ENCODE measurements around the gene CNOT1.

DNA sequence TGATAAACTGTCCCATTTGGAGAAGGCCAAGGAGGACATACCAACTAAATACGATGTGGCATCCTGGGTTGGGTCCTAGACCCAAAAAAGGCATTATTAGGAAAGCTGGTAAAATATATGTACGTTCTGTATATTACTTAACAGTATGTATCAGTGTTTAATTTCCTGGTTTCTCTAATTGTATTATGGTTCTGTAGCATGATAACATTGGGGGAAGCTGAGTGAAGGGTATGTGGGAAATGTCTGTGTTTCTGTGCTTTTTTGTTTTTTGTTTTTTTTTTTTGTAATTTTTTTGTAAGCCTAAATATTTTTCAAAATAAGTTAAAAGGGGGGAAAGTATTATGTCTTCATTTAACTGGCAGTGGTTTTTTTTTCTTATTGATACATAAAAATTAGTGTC is 151.2 kb downstream of the CNOT1 start:
- TF ChIP-seq EZH2 (optimal IDR thresholded peaks at IDR 0.05; ENCODE audit: low read depth, low read length) (no peak), EZH2phosphoT487 (IDR thresholded peaks at IDR 0.05; ENCODE audit: low read length) (no peak)
- TF ChIP-seq, protein P1, sequence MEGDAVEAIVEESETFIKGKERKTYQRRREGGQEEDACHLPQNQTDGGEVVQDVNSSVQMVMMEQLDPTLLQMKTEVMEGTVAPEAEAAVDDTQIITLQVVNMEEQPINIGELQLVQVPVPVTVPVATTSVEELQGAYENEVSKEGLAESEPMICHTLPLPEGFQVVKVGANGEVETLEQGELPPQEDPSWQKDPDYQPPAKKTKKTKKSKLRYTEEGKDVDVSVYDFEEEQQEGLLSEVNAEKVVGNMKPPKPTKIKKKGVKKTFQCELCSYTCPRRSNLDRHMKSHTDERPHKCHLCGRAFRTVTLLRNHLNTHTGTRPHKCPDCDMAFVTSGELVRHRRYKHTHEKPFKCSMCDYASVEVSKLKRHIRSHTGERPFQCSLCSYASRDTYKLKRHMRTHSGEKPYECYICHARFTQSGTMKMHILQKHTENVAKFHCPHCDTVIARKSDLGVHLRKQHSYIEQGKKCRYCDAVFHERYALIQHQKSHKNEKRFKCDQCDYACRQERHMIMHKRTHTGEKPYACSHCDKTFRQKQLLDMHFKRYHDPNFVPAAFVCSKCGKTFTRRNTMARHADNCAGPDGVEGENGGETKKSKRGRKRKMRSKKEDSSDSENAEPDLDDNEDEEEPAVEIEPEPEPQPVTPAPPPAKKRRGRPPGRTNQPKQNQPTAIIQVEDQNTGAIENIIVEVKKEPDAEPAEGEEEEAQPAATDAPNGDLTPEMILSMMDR (IDR thresholded peaks at IDR 0.05; ENCODE audit: low read length), result no peak

Measured in MM.1S (cell line).